Thoracic aorta (tissue), 2 donors: ENCODE data around the gene PDLIM4. TPM values are rescaled to one million over a fixed set of nuclear protein-coding genes. Genes with fewer than 3 reads are reported as not detected.

Source experiments
- ATAC-seq: fragments of 150-250 bp; one replicate; pipeline ENCODE4 v1.8.0; 2017; ENCODE audit warnings: low read depth; ENCODE audit not compliant: insufficient number of reproducible peaks, low FRiP score
- DNase-seq: peaks from one replicate; pipeline ENCODE4 v3.0.0-alpha.2; 2020; ENCODE audit warnings: low spot score
- H3K27ac ChIP-seq, 2 donors: fragments of 200-600 bp; sonication (generic); 1 replicate in 1 of 2; 2 replicates in 1 of 2; pipeline ENCODE4 v1.5.1; 2016; ENCODE audit warnings: mild to moderate bottlenecking in 2 of 2, moderate library complexity in 2 of 2
- H3K27me3 ChIP-seq: fragments of 200-600 bp; sonication (generic); replicated peaks from 2 replicates; pipeline ENCODE4 v1.6.0; 2016; ENCODE audit warnings: mild to moderate bottlenecking; ENCODE audit not compliant: insufficient read depth
- H3K36me3 ChIP-seq: fragments of 200-600 bp; sonication (generic); one replicate; pipeline ENCODE4 v1.5.1; 2016
- H3K4me1 ChIP-seq, 2 donors: fragments of 200-600 bp; sonication (generic); 1 replicate in 1 of 2; 2 replicates in 1 of 2; pipeline versions ENCODE4 v1.5.1 to v1.6.0; 2016; ENCODE audit warnings: low read depth in 2 of 2, mild to moderate bottlenecking in 1 of 2; ENCODE audit not compliant: control insufficient read depth in 1 of 2
- H3K4me3 ChIP-seq: fragments of 200-600 bp; sonication (generic); 2 replicates; pipeline ENCODE4 v1.5.1; 2016; ENCODE audit warnings: mild to moderate bottlenecking
- H3K9me3 ChIP-seq: fragments of 200-600 bp; sonication (generic); 2 replicates; pipeline ENCODE4 v1.5.1; 2016
- CTCF ChIP-seq: fragments of 200-600 bp; sonication (generic); IDR thresholded peaks from one replicate; pipeline ENCODE4 v1.5.1; 2019; ENCODE audit warnings: antibody characterized with exemption
- total RNA-seq, 2 donors: library from RNA; depleted of rRNA; stranded (reverse); fragments of >200 nt; gene quantifications; one replicate each; pipeline versions ENCODE4 v1.1.0 to v1.2.3, GENCODE V29; 2016

Gene PDLIM4
- total RNA-seq, 2 donors from 2014 or later, result 50.6 to 81.0 TPM

GRCh38 chr5:132223861-132224260 lies 33.6 kb upstream of the PDLIM4 start:
- Histone ChIP-seq H3K27ac (peak overlapping the region; percentile 74 to 85), H3K4me3 (no peak overlapping the region), H3K36me3 (no peaks in the 10 kb centered on the region), H3K4me1 (peaks cover 30 to 85% of the 10 kb centered on the region in 2 donors), H3K27me3 (no peaks in the 10 kb centered on the region), H3K9me3 (no peaks in the 10 kb centered on the region)
- TF ChIP-seq CTCF, result no peak
- DNase-seq (no peak), ATAC-seq (no peak)

GRCh38 chr5:132224716-132225115 lies 32.8 kb upstream of the PDLIM4 start:
- H3K27me3 ChIP-seq, result no peaks in the 10 kb centered on the region
- peak overlapping the region in 1 of 2 donors; percentile 31 for H3K27ac ChIP-seq
- H3K36me3 ChIP-seq, result no peaks in the 10 kb centered on the region
- no peak for ATAC-seq
- no peaks in the 10 kb centered on the region for H3K9me3 ChIP-seq
- peaks cover 30 to 77% of the 10 kb centered on the region in 2 donors for H3K4me1 ChIP-seq
- no peak for DNase-seq
- no peak for TF ChIP-seq CTCF
- peak overlapping the region; percentile 92 for H3K4me3 ChIP-seq

- ATAC-seq, result no peak
Observed at GRCh38 chr5:132225165-132226032, 32.1 kb upstream of the PDLIM4 start.

GRCh38 chr5:132226516-132227234 lies 30.8 kb upstream of the PDLIM4 start:
- Histone ChIP-seq H3K36me3 (no peaks in the 10 kb centered on the region), H3K4me3 (peak overlapping the region; percentile 92), H3K27ac (peak overlapping the region; percentile 82 to 88), H3K9me3 (no peaks in the 10 kb centered on the region), H3K27me3 (no peaks in the 10 kb centered on the region), H3K4me1 (peaks cover 30 to 58% of the 10 kb centered on the region in 2 donors)
- DNase-seq, result no peak
- ATAC-seq, result no peak
- TF ChIP-seq CTCF, result no peak

More at GRCh38 chr5:132225165-132226032, 32.1 kb upstream of the PDLIM4 start:
- Histone ChIP-seq H3K36me3 (no peaks in the 10 kb centered on the region), H3K4me1 (peaks cover 30 to 70% of the 10 kb centered on the region in 2 donors), H3K9me3 (no peaks in the 10 kb centered on the region), H3K27me3 (no peaks in the 10 kb centered on the region), H3K27ac (peak overlapping the region in 1 of 2 donors; percentile 31), H3K4me3 (peak overlapping the region; percentile 92)
- DNase-seq, result peak; percentile 36
- no peak for TF ChIP-seq CTCF

- H3K27ac ChIP-seq, result peak overlapping the region; percentile 82 to 88
- ATAC-seq (no peak), DNase-seq (no peak)
- no peaks in the 10 kb centered on the region for H3K36me3 ChIP-seq
- peak overlapping the region; percentile 92 for H3K4me3 ChIP-seq
- no peaks in the 10 kb centered on the region for H3K27me3 ChIP-seq
- H3K9me3 ChIP-seq, result no peaks in the 10 kb centered on the region
- peaks cover 29 to 54% of the 10 kb centered on the region in 2 donors for H3K4me1 ChIP-seq
- no peak for TF ChIP-seq CTCF
Observed at GRCh38 chr5:132227235-132227484, 30.3 kb upstream of the PDLIM4 start.
